ENCODE measurements around the gene SLAMF9.

Gene SLAMF9

GRCh38 chr1:159928491-159929050, 25.5 kb downstream of the SLAMF9 start:
- Histone ChIP-seq H3K9ac (ENCODE audit: insufficient read length, low read depth) (no peak overlapping the region), H3K4me1 (ENCODE audit: insufficient read depth, insufficient read length) (peaks cover 4% of the 10 kb centered on the region), H3K4me3 (ENCODE audit: insufficient read length, low read depth) (no peak overlapping the region), H3K9me3 (ENCODE audit: insufficient read depth, low read length) (no peaks in the 10 kb centered on the region), H3K27me3 (ENCODE audit: insufficient read depth, insufficient read length) (no peaks in the 10 kb centered on the region), H3K36me3 (ENCODE audit: insufficient read depth, insufficient read length, low read length) (peaks cover 83% of the 10 kb centered on the region)
- no peak for DNase-seq (ENCODE audit: low read depth, low spot score)
- TF ChIP-seq ZNF274 (IDR thresholded peaks at IDR 0.05; ENCODE audit: low read depth, low read length), result no peak
- TF ChIP-seq SUZ12 (IDR thresholded peaks at IDR 0.05; ENCODE audit: extremely low read depth, insufficient read depth, insufficient read length), result no peak
- no peak for TF ChIP-seq YY1 (IDR thresholded peaks at IDR 0.05; ENCODE audit: insufficient read depth, insufficient read length)

- Histone ChIP-seq H3K27me3 (ENCODE audit: insufficient read depth, insufficient read length) (no peaks in the 10 kb centered on the region), H3K4me1 (ENCODE audit: insufficient read depth, insufficient read length) (peaks cover 6% of the 10 kb centered on the region), H3K9ac (ENCODE audit: insufficient read length, low read depth) (no peak overlapping the region), H3K4me3 (ENCODE audit: insufficient read length, low read depth) (no peak overlapping the region), H3K36me3 (ENCODE audit: insufficient read depth, insufficient read length, low read length) (peaks cover 83% of the 10 kb centered on the region), H3K9me3 (ENCODE audit: insufficient read depth, low read length) (no peaks in the 10 kb centered on the region)
- no peak for DNase-seq (ENCODE audit: low read depth, low spot score)
- TF ChIP-seq YY1 (IDR thresholded peaks at IDR 0.05; ENCODE audit: insufficient read depth, insufficient read length), result no peak
- no peak for TF ChIP-seq ZNF274 (IDR thresholded peaks at IDR 0.05; ENCODE audit: low read depth, low read length)
Measured at GRCh38 chr1:159927849-159928431, 26.1 kb downstream of the SLAMF9 start.

- DNase-seq (ENCODE audit: low read depth, low spot score), result no peak
- TF ChIP-seq YY1 (IDR thresholded peaks at IDR 0.05; ENCODE audit: insufficient read depth, insufficient read length), result no peak
- no peak for TF ChIP-seq ZNF274 (IDR thresholded peaks at IDR 0.05; ENCODE audit: low read depth, low read length)
- no peak for TF ChIP-seq SUZ12 (IDR thresholded peaks at IDR 0.05; ENCODE audit: extremely low read depth, insufficient read depth, insufficient read length)
- no peak overlapping the region for H3K4me3 ChIP-seq (ENCODE audit: insufficient read length, low read depth)
- peaks cover 12% of the 10 kb centered on the region for H3K4me1 ChIP-seq (ENCODE audit: insufficient read depth, insufficient read length)
- H3K9me3 ChIP-seq (ENCODE audit: insufficient read depth, low read length), result no peaks in the 10 kb centered on the region
- H3K27me3 ChIP-seq (ENCODE audit: insufficient read depth, insufficient read length), result no peaks in the 10 kb centered on the region
- H3K9ac ChIP-seq (ENCODE audit: insufficient read length, low read depth), result no peak overlapping the region
- H3K36me3 ChIP-seq (ENCODE audit: insufficient read depth, insufficient read length, low read length), result peaks cover 83% of the 10 kb centered on the region
Measured at GRCh38 chr1:159927211-159927848, 26.7 kb downstream of the SLAMF9 start.

- TF ChIP-seq YY1 (IDR thresholded peaks at IDR 0.05; ENCODE audit: insufficient read depth, insufficient read length) (no peak), SUZ12 (IDR thresholded peaks at IDR 0.05; ENCODE audit: extremely low read depth, insufficient read depth, insufficient read length) (no peak), ZNF274 (IDR thresholded peaks at IDR 0.05; ENCODE audit: low read depth, low read length) (no peak)
- Histone ChIP-seq H3K4me3 (ENCODE audit: insufficient read length, low read depth) (peak overlapping the region; percentile 97), H3K9ac (ENCODE audit: insufficient read length, low read depth) (peak overlapping the region; percentile 99), H3K27me3 (ENCODE audit: insufficient read depth, insufficient read length) (no peaks in the 10 kb centered on the region), H3K36me3 (ENCODE audit: insufficient read depth, insufficient read length, low read length) (peaks cover 84% of the 10 kb centered on the region), H3K4me1 (ENCODE audit: insufficient read depth, insufficient read length) (peaks cover 19% of the 10 kb centered on the region), H3K9me3 (ENCODE audit: insufficient read depth, low read length) (no peaks in the 10 kb centered on the region)
- DNase-seq (ENCODE audit: low read depth, low spot score), result no peak
Measured at GRCh38 chr1:159925719-159926078, 28.3 kb downstream of the SLAMF9 start.

- H3K4me1 ChIP-seq (ENCODE audit: insufficient read depth, insufficient read length), result peaks cover 25% of the 10 kb centered on the region
- H3K36me3 ChIP-seq (ENCODE audit: insufficient read depth, insufficient read length, low read length), result peaks cover 84% of the 10 kb centered on the region
- TF ChIP-seq ZNF274 (IDR thresholded peaks at IDR 0.05; ENCODE audit: low read depth, low read length) (no peak), SUZ12 (IDR thresholded peaks at IDR 0.05; ENCODE audit: extremely low read depth, insufficient read depth, insufficient read length) (no peak), YY1 (IDR thresholded peaks at IDR 0.05; ENCODE audit: insufficient read depth, insufficient read length) (no peak)
- no peaks in the 10 kb centered on the region for H3K27me3 ChIP-seq (ENCODE audit: insufficient read depth, insufficient read length)
- no peaks in the 10 kb centered on the region for H3K9me3 ChIP-seq (ENCODE audit: insufficient read depth, low read length)
- peak; percentile 95 for DNase-seq (ENCODE audit: low read depth, low spot score)
- peak within 1 kb of the TSS; percentile 99 for H3K9ac ChIP-seq (ENCODE audit: insufficient read length, low read depth)
- peak within 1 kb of the TSS; percentile 97 for H3K4me3 ChIP-seq (ENCODE audit: insufficient read length, low read depth)
Measured at GRCh38 chr1:159924791-159925718, 29.0 kb downstream of the SLAMF9 start, which contains the start of gene TAGLN2. TAGLN2 (minus strand) TSS chr1:159925507; CDS start chr1:159920509, 4,998 bp downstream.

GRCh38 chr1:159924025-159924790, 29.8 kb downstream of the SLAMF9 start:
- TF ChIP-seq SUZ12 (IDR thresholded peaks at IDR 0.05; ENCODE audit: extremely low read depth, insufficient read depth, insufficient read length) (no peak), ZNF274 (IDR thresholded peaks at IDR 0.05; ENCODE audit: low read depth, low read length) (no peak), YY1 (IDR thresholded peaks at IDR 0.05; ENCODE audit: insufficient read depth, insufficient read length) (no peak)
- Histone ChIP-seq H3K9ac (ENCODE audit: insufficient read length, low read depth) (peak overlapping the region; percentile 99), H3K27me3 (ENCODE audit: insufficient read depth, insufficient read length) (no peaks in the 10 kb centered on the region), H3K4me3 (ENCODE audit: insufficient read length, low read depth) (peak overlapping the region; percentile 97), H3K9me3 (ENCODE audit: insufficient read depth, low read length) (no peaks in the 10 kb centered on the region), H3K4me1 (ENCODE audit: insufficient read depth, insufficient read length) (peaks cover 33% of the 10 kb centered on the region), H3K36me3 (ENCODE audit: insufficient read depth, insufficient read length, low read length) (peaks cover 84% of the 10 kb centered on the region)
- no peak for DNase-seq (ENCODE audit: low read depth, low spot score)
